ENCODE data around the gene NDE1.

NDE1 gene

GRCh38 chr16:15620611-15621195, 29.3 kb upstream of the NDE1 start:
- DNase-seq (ENCODE audit: low spot score) = no peak
- no peak for TF ChIP-seq CTCF (conservative IDR thresholded peaks at IDR 0.05; ENCODE audit: low read depth)
- H3K27ac ChIP-seq = no peak overlapping the region
- ChIA-PET POLR2A (ENCODE audit: low non-redundant PET) (no interaction called here), CTCF (no interaction called here)

- ChIA-PET CTCF (no interaction called here), POLR2A (ENCODE audit: low non-redundant PET) (no interaction called here)
- no peak overlapping the region for H3K27ac ChIP-seq
- TF ChIP-seq CTCF (conservative IDR thresholded peaks at IDR 0.05; ENCODE audit: low read depth) = no peak
- no peak for DNase-seq (ENCODE audit: low spot score)
Observed at GRCh38 chr16:15621456-15621855, 28.6 kb upstream of the NDE1 start.

- ChIA-PET CTCF (no interaction called here), POLR2A (ENCODE audit: low non-redundant PET) (no interaction called here)
- H3K27ac ChIP-seq = no peak overlapping the region
- DNase-seq (ENCODE audit: low spot score) = no peak
- TF ChIP-seq CTCF (conservative IDR thresholded peaks at IDR 0.05; ENCODE audit: low read depth) = no peak
Observed at GRCh38 chr16:15621889-15622288, 28.2 kb upstream of the NDE1 start.

- ChIA-PET CTCF (interaction anchor here (0.6 kb wide), 1 partner anchor 46 kb away, joined by 3 read pairs; no protein-coding TSS in a partner anchor), POLR2A (ENCODE audit: low non-redundant PET) (no interaction called here)
- no peak for DNase-seq (ENCODE audit: low spot score)
- no peak for TF ChIP-seq CTCF (conservative IDR thresholded peaks at IDR 0.05; ENCODE audit: low read depth)
- H3K27ac ChIP-seq = no peak overlapping the region
Observed at GRCh38 chr16:15631730-15632409, 18.2 kb upstream of the NDE1 start.

GRCh38 chr16:15635926-15636325, 14.1 kb upstream of the NDE1 start:
- H3K27ac ChIP-seq = no peak overlapping the region

GRCh38 chr16:15636392-15636873, 13.6 kb upstream of the NDE1 start:
- ChIA-PET POLR2A (ENCODE audit: low non-redundant PET) (no interaction called here), CTCF (interaction anchor here (0.6 kb wide), 2 partner anchors 12 to 102 kb away, joined by 3 to 4 read pairs; no protein-coding TSS in a partner anchor)
- no peak overlapping the region for H3K27ac ChIP-seq
- no peak for DNase-seq (ENCODE audit: low spot score)
- no peak for TF ChIP-seq CTCF (conservative IDR thresholded peaks at IDR 0.05; ENCODE audit: low read depth)

More at GRCh38 chr16:15635926-15636325, 14.1 kb upstream of the NDE1 start:
- TF ChIP-seq CTCF (conservative IDR thresholded peaks at IDR 0.05; ENCODE audit: low read depth) = no peak
- no peak for DNase-seq (ENCODE audit: low spot score)
- POLR2A ChIA-PET (ENCODE audit: low non-redundant PET) = no interaction called here
- CTCF ChIA-PET = interaction anchor here (0.6 kb wide), 1 partner anchor 102 kb away, joined by 4 read pairs; no protein-coding TSS in a partner anchor

Data from RWPE1 (cell line).